ENCODE measurements around the gene VCPKMT. TPM values are rescaled to one million over a fixed set of nuclear protein-coding genes. Genes with fewer than 3 reads are reported as not detected.

Gene VCPKMT
- total RNA-seq, 4 donors from 2014 or later: 3.9 to 8.6 (median 4.8) TPM

GRCh38 chr14:50095895-50096294, 20.5 kb downstream of the VCPKMT start:
- no peaks in the 10 kb centered on the region for H3K27me3 ChIP-seq
- H3K36me3 ChIP-seq: no peaks in the 10 kb centered on the region
- peaks cover 0 to 8% (median 0%) of the 10 kb centered on the region in 3 donors for H3K4me1 ChIP-seq
- no peak overlapping the region for H3K27ac ChIP-seq
- H3K4me3 ChIP-seq: no peak overlapping the region
- no peak for DNase-seq
- 50% methylated on average over 1 of the region's 1 CpG for WGBS, 2 donors
- H3K9me3 ChIP-seq: no peaks in the 10 kb centered on the region
- intact Hi-C loops (cut with DNase I): loop anchor here (5.0 kb wide), 1 partner anchor 234 kb away; no protein-coding TSS in a partner anchor
- TF ChIP-seq CTCF (IDR thresholded peaks at IDR 0.05) (no peak), POLR2A (IDR thresholded peaks at IDR 0.05) (no peak)

GRCh38 chr14:50094056-50094755, 22.2 kb downstream of the VCPKMT start:
- TF ChIP-seq POLR2A (IDR thresholded peaks at IDR 0.05): no peak
- TF ChIP-seq CTCF (IDR thresholded peaks at IDR 0.05): no peak
- H3K4me3 ChIP-seq: no peak overlapping the region
- H3K27me3 ChIP-seq: no peaks in the 10 kb centered on the region
- no peak overlapping the region for H3K27ac ChIP-seq
- no peaks in the 10 kb centered on the region for H3K36me3 ChIP-seq
- peaks cover 0 to 2% (median 0%) of the 10 kb centered on the region in 3 donors for H3K4me1 ChIP-seq
- no peaks in the 10 kb centered on the region for H3K9me3 ChIP-seq
- intact Hi-C loops (cut with DNase I): no loop called here
- WGBS, 2 donors: 90 to 95% methylated on average over 6 to 11 of the region's 11 CpGs
- DNase-seq: no peak

- WGBS, 2 donors: 76% methylated on average over 1 of the region's 2 CpGs; no CpG with 5 or more reads in 1 of the 2 donors
- no peaks in the 10 kb centered on the region for H3K27me3 ChIP-seq
- TF ChIP-seq POLR2A (IDR thresholded peaks at IDR 0.05): no peak
- TF ChIP-seq CTCF (IDR thresholded peaks at IDR 0.05): no peak
- intact Hi-C loops (cut with DNase I): no loop called here
- peaks cover 0 to 7% (median 0%) of the 10 kb centered on the region in 3 donors for H3K36me3 ChIP-seq
- no peaks in the 10 kb centered on the region for H3K9me3 ChIP-seq
- H3K4me1 ChIP-seq: no peaks in the 10 kb centered on the region
- H3K27ac ChIP-seq: no peak overlapping the region
- no peak for DNase-seq
- H3K4me3 ChIP-seq: no peak overlapping the region
Measured at GRCh38 chr14:50093496-50093895, 22.9 kb downstream of the VCPKMT start.

GRCh38 chr14:50092006-50092555, 24.3 kb downstream of the VCPKMT start:
- WGBS, 2 donors: 88 to 91% methylated on average over 6 of the region's 6 CpGs
- H3K9me3 ChIP-seq: no peaks in the 10 kb centered on the region
- no peaks in the 10 kb centered on the region for H3K4me1 ChIP-seq
- H3K36me3 ChIP-seq: peaks cover 0 to 8% (median 0%) of the 10 kb centered on the region in 3 donors
- DNase-seq: no peak
- H3K27me3 ChIP-seq: no peaks in the 10 kb centered on the region
- intact Hi-C loops (cut with DNase I): no loop called here
- H3K27ac ChIP-seq: no peak overlapping the region
- TF ChIP-seq CTCF (IDR thresholded peaks at IDR 0.05): no peak
- no peak for TF ChIP-seq POLR2A (IDR thresholded peaks at IDR 0.05)
- no peak overlapping the region for H3K4me3 ChIP-seq

GRCh38 chr14:50091240-50091913, 25.0 kb downstream of the VCPKMT start:
- Histone ChIP-seq H3K27ac (no peak overlapping the region), H3K4me1 (no peaks in the 10 kb centered on the region), H3K9me3 (no peaks in the 10 kb centered on the region), H3K4me3 (no peak overlapping the region), H3K36me3 (peaks cover 0 to 8% (median 0%) of the 10 kb centered on the region in 3 donors), H3K27me3 (no peaks in the 10 kb centered on the region)
- DNase-seq: no peak
- 95 to 100% methylated on average over 3 to 4 of the region's 7 CpGs for WGBS, 2 donors
- no peak for TF ChIP-seq POLR2A (IDR thresholded peaks at IDR 0.05)
- no peak for TF ChIP-seq CTCF (IDR thresholded peaks at IDR 0.05)
- intact Hi-C loops (cut with DNase I): no loop called here

All from esophagus squamous epithelium (tissue), 5 donors.